ENCODE data around the gene MAML1.
A peak's percentile ranks its signal among the peaks of the same experiment; 100 is the strongest.
"Not testable (repeated sequence)": the region's sequence is repeated elsewhere in the genome, so short reads cannot be mapped to it uniquely, and the experiment has no call there.

MAML1 gene

DNA sequence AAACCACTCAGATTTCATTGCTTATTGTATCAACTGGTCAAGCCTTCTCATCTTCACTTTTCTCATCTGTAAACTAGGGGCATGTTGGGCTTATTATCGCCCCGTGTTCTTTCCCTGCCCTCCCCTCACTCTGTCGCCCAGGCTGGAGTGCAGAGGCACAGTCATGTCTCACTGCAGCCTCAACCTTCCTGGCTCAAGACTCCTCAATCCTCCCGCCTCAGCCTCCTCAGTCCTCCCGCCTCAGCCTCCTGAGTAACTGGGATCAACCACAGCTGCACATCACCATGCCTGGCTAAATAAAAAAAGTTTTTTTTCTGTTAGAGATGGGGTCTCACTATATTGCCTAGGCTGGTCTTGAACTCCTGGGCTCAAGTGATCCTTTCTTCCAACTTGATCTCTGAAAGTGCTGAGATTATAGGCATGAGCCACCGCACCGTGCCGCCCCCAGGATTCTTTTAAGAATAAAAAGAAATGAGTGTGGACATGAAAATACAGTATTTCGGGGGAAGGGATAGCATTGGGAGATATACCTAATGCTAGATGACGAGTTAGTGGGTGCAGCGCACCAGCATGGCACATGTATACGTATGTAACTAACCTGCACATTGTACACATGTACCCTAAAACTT, 2.0 kb downstream of the MAML1 start:
- DNase-seq (ENCODE audit: low read depth), result no peak

DNA sequence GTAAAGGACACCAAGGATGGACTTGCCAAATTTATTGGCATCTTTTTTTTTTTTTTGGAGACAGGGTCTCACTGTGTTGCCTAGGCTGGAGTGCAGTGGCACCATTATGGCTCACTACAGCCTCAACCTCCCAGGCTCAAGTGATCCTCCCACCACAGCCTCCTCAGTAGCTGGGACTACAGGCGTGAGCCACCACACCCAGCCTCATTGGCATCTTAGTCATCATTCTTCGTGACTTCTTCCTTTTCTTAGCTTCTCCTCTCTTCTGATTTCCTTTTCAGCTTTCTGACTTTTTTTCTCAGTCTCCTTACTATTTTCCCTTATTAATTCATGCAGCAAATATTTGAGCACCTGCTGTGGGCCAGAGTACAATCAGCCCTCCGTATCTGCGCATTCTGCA, 6.1 kb downstream of the MAML1 start:
- DNase-seq (ENCODE audit: low read depth), result no peak

DNA sequence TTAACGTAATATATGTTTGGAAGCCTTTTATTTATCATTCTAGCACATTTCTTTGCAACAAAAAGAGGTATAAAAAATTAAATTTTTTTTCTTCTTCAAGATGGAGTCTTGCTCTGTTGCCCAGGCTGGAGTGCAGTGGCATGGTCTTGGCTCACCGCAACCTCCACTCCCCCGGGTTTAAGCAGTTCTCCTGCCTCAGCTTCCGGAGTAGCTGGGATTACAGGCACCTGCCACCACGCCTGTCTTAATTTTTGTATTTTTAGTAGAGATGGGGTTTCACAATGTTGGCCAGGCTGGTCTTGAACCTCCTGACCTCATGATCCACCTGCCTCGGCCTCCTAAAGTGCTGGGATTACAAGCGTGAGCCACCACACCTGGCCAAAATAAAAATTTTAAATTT, 11.5 kb downstream of the MAML1 start:
- DNase-seq (ENCODE audit: low read depth), result not testable (repeated sequence)

DNA sequence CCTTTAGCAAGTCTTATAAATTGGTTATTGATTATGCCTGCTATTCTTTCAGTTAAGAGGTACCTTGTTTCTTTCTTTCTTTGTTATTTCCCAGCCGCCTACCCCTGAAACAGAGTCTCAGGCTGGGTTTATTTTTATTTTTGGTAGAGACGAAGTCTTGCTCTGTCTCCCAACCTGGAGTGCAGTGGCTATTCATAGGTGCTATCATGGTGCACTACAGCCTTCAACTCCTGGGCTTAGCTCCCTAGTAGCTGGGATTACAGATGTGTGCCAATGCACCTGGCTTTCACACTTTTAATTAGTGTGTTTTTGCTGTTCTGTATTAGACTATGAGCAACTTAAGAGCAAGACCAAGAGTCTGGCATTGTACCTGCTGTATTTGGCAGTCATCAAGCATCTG, 14.2 kb downstream of the MAML1 start:
- DNase-seq (ENCODE audit: low read depth), result no peak

DNA sequence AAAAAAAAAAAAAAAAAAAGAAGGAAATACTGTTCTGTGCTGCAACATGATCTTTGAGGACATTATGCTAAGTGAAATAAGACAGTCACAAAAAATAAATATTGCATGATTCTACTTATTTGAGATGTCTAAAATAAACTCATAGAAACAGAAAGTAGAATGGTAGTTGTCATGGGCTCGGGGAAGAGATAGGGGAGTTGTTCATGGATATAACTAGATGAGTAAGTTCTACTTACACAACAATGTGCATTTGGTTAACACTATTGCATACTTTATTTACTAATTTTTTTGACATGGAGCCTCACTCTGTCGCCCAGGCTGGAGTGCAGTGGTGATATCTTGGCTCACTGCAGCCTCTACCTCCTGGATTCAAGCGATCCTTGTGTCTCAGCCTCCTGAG, 15.2 kb downstream of the MAML1 start:
- DNase-seq (ENCODE audit: low read depth), result no peak

DNA sequence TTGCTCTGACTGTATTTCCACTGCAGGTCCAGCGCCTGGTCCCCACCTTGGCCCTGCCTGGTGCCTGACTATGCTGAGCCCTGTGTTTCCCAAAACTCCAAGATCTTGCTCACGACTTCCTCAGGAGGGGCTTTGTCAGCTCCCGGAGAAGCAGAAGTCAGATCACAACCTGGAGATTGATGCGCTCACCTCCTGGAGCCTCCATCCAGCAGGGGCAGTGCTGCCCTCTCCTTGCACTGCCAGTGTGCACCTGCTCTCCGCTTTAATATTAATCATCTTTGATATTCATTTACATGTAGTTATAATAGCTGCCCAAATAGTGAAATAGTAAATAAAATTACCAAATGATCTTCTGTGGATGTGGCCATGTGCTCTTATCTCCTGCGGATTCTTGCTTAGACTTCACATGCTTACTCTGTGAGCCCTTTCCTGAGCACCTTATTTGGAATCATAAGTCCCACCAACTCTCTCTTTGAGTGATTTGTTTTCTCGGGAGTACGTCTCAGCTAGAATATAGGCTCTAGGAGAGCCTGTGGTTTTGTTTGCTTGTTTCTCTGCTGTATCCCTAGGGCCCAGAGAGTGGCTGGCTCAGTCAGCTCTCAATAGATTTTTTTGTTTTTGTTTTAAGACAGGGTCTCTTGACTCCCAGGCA, 17.4 kb downstream of the MAML1 start:
- DNase-seq (ENCODE audit: low read depth), result no peak

DNA sequence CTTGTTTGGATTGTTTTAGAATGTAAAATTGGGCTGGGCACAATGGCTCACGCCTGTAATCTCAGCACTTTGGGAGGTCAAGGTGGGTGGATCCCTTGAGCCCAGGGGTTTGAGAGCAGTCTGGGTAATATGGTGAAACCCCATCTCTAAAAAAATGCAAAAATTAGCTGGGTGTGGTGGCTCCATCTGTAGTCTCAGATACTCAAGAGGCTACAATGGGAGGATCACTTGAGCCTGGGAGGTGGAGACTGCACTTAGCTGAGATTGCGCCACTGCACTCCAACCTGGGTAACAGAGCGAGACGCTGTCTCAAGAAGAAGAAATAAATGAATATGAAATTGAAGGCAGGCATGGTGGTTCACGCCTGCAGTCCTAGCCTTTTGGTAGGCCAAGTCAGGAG, 21.3 kb downstream of the MAML1 start:
- DNase-seq (ENCODE audit: low read depth), result no peak

DNA sequence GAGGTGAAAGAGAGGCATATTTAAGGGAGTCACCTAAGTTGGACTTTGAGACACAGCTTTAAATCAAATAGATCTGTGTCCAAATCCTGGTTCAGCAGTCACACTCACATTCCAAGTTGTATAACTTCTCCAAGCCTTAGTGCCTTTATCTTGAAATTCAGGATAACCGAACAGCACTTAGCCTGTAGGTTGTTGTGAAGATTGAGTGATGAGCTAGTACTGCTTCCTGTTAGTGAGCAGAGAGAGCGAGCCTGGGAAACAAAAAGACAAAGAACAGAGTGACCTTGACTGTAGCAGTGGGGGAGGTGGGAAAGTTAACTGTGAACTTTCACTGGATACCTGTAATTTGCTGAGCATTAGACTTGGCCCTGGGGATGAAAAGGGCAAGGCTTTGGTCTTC, 22.4 kb downstream of the MAML1 start:
- DNase-seq (ENCODE audit: low read depth), result no peak

DNA sequence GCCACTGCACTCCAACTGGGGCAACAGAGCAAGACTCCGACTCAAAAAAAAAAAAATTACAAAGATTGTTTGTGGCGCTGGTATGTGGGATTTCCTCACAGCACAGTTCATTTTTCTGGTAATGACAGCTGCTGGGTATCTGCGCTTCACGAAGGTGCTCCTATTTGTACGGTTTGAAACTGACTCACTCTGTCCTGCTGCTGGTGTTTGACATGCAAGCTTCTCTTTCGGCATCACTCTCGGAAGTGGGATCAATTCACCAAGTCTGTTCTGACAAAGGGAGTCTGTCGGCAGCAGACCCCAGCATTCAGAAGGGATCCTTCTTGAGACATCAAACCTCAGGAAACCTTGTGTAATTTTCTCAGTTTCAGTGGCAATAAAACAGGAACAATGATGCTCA, 26.3 kb downstream of the MAML1 start:
- DNase-seq (ENCODE audit: low read depth), result no peak

DNA sequence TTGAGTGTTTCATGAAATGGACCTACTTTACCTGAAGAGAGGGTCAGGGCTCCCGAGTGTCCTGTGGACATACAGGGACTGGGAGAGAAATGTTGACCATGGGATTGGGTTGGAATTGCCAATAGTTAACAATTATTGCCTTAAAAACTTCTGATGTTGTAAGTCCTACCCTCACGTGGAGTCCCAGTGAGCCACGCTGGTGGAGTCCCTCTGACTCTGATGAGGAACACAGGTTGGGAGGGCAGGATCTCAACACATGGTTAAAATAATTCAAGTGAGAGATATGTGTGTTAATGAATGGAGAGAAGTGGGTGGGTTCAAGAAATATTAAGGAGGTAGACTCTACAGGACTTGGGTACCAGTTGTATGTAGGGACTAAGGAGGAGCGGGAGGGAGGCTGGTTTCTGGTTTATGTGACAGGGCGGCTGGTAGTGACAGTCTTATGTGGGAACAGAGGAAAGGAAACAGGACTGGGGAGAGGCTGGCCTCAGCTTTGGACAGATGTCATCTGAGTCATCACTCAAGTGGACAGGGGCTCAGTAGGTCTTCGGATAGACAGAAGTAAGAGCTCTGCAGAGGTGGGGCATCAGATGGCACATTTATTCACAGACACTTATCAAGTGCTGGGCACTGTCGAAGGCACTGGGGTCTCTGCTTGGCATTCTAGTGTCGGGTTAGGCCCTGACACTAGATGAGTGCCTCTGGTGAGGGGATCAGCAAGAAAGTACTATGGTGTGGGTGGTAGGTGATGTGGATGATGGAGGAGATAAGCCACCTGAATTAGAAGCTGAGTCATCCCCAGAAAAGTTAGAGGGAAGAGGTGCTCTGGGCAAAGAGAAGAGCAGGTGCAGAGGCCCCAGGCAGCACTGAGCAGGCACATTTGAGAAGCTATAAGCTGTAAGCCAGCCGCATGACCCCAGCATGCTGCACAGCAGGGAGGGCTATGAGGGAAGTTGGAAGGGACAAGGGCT, 27.2 kb downstream of the MAML1 start:
- DNase-seq (ENCODE audit: low read depth), result no peak

DNA sequence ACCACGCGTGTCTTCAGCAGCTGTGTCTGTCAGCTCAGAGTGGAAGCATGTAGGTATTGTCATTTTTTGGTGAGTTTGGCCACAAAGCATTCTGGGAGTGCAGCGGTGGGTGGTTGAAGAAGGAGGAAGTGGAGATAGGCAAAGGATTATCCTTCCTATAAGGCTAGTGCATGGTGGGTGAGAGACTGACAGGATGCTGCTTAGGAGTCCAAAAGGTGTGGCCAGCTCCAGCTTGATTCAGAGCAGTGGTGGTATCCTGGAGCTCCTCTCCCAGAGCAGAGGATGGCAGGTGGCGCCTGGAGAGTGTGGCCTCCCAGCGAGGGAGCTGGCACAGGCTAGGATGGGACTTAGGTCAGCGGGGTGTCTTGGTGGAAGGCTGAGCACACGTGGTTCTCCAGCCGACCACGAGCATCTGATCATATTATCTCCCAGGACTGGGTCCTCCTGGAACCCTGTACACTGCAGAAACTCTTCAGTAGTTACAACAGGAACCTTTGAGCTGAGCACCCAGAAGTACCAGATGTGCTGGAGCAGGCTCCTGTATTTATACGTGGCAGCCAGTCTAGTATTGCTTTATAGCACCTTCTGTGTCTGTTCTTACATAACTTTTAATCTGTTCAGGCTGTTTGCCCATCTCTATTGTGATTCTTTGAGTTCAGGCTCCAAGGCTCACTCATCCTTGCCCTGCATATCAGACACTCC, 29.6 kb downstream of the MAML1 start:
- DNase-seq (ENCODE audit: low read depth), result no peak

DNA sequence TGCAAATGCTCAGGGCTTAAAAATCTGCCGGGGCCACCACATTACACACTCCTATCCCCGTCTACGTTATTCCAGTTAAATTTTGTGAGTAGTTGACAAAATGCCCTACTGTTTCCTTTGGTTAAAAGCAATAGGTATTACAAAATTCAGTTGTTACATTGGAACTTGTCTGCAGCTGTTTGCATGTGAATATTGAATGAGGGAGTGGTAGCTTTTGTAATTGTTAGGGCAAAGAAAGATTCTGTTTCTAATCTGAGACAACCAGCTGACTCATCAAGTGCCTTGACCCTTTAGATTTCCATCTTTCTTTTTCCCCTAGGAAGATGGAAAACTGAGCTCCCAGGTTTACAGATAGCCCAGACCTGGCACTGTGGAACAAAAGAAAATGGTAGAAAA, 30.2 kb downstream of the MAML1 start:
- peak; percentile 33 for DNase-seq (ENCODE audit: low read depth)

DNA sequence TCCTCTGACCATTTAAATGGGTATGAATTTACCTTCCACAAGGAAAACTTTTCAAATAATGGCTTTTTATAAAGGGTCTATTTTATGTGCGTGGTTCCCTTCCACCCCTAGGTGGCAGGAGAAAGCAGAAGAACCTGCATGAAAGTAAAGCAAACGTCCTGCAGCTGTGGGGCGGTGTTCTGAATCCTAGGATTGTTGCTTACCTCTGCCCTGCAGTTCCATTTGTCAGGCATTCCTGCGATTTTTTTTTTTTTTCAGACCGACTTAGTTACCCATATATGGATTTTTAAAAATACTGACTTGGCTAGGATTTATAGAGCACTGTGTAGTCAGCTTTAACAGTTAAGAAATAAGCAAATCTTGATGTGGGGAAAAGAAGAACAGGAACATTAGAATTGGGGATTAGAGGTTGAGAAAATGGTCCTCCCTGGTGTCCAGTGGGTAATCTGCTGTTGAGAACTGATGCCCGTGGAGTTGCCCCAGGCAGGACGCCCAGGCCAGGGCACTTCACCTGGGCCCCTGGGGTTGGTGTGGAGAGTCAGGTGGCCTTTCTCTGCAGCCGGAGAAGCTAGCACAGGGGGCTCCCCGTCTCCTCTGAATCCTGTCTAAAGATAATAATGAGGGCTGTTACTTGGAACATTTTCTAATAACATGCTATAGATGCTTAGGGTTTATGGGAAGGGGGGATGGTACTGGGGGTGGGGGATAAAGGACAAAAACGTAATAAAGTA, 30.8 kb downstream of the MAML1 start:
- DNase-seq (ENCODE audit: low read depth), result peak; percentile 60

DNA sequence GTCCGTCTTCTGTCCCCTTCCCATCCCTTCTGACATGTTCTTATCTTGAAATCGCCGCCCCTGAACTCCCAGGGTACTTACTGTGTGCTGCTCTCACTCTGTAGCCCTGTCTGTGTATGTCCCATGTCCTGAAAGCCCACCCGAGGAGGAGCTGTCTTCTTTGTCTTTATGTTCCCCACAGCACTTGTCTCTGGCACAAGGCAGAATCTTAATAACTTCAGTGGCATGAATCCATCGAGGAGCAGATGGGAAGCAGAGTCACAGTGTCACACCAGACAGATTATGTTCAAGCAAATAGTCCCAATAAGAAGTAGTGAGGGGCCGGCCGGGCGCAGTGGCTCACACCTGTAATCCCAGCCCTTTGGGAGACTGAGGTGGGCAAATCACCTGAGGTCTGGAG, 31.4 kb downstream of the MAML1 start:
- no peak for DNase-seq (ENCODE audit: low read depth)

DNA sequence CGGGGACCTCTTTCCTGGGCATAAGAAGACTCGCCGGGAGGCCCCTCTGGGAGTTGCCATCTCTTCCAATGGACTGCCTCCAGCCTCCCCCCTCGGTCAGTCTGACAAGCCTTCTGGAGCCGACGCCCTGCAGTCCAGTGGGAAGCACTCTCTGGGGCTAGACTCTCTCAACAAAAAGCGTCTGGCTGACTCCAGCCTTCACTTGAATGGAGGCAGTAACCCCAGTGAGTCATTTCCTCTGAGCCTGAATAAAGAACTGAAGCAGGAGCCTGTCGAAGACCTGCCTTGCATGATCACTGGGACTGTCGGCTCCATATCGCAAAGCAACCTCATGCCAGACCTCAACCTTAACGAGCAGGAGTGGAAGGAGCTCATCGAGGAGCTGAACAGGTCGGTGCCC, 32.8 kb downstream of the MAML1 start:
- DNase-seq (ENCODE audit: low read depth), result peak; percentile 90

DNA sequence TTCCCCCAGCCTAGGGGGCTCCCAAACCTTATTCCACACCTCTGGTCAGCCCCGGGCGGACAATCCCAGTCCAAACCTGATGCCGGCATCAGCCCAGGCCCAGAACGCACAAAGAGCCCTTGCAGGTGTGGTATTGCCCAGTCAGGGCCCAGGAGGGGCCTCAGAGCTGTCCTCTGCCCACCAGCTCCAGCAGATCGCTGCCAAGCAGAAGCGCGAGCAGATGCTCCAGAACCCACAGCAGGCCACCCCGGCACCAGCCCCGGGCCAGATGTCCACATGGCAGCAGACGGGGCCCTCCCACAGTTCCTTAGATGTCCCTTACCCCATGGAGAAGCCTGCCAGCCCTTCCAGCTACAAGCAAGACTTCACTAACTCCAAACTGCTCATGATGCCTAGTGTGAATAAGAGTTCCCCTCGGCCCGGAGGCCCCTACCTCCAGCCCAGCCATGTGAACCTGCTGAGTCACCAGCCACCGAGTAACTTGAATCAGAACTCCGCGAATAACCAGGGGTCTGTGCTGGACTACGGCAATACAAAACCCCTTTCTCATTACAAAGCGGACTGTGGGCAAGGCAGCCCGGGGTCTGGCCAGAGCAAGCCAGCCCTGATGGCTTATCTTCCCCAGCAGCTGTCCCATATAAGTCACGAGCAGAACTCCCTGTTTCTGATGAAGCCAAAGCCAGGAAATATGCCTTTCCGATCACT, 33.6 kb downstream of the MAML1 start:
- DNase-seq (ENCODE audit: low read depth), result no peak

DNA sequence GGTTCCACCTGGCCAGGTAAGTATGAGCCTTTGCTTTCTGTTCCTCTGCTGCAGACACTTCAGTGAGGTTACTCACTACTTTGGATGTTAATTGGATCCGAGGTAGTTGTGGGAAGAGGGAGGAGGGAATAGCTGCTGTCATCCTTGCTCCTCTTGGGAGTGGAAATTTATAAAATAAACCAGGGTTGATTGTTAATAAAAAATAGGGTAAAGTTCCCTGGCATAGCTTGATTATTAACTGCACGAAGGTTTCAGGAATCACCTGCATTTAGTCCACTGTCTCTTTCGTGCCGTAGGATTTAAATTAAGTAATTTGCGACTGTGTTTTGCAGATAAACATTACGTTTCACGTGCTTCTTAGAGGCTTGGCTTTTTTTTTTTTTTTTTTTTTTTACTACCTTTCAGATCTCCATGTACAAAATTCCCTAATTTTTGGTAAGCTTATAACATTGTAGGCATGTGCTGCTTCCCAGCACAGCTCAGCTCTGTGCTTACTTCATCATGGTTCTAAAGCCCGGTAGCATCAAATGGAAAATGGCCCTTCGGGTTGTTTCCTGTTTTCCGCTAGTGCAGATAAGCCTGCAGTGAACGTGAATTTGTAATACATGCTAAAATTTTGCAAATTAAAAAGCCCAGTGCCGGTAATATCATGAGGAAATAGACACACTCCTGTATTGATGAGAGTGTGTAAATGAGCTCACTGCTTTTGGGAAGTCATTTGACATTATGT, 34.3 kb downstream of the MAML1 start:
- DNase-seq (ENCODE audit: low read depth), result no peak

DNA sequence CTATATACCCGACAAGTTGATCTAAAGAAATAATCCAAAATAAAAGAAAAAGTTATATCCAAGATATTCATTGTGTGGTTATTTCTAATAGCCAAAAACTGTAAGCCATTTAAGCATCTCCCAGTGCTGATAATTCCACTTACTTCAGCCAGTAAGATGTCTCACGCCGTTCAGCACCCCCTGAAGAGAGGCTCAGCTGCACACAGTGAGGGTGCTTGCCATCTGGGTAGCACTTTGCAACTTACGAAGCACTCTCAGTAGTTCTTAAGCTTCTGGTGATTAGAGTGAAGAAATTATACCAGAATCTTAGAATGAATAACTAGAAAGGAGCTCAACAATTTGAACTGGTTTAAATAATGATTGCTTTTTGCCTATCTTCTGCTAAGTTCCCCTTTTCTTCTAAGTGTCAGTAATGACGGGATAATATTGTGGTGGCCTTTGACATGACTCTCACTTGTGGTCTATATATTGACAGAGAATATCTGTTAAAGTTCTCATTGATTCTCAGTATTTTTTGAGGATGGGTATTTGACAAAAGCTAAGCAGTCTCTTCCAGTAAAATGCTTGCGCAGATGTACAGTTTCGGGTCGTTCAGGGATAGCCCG, 35.0 kb downstream of the MAML1 start:
- no peak for DNase-seq (ENCODE audit: low read depth)

DNA sequence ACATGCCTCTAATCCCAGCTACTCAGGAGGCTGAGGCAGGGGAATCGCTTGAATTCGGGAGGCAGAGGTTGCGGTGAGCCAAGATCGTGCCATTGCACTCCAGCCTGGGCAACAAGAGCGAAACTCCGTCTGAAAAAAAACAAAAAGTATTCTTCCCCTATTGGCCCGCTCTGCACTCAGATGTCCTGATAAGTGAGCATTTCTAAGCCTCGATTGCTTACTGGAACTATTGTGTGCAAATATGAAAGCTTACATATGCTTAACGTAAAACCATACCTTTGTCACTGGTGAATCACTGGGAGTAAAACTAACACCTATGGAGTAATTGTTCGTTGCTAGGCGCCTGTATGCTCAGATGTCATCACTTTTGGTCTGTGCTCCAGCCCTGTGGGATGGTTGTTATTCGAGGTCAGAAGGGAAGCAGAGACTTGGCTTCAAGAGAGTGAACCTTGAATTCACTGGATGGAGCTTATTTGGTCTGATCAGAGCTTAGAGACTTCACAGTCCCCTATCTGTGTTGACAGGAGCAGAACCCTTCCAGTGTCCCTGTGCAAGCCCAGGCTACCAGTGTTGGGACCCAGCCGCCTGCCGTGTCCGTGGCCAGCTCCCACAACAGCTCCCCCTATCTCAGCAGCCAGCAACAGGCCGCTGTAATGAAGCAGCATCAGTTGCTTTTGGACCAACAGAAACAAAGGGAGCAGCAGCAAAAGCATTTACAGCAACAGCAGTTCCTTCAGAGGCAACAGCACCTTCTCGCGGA, 35.9 kb downstream of the MAML1 start:
- no peak for DNase-seq (ENCODE audit: low read depth)

Measured in stromal cell of bone marrow (primary cell).